Upper lobe of left lung (tissue), 6 donors: ENCODE measurements around the gene HNRNPLL. TPM values are rescaled to one million over a fixed set of nuclear protein-coding genes. Genes with fewer than 3 reads are reported as not detected.

Source experiments
- ATAC-seq, 2 donors: fragments of 200-7000 bp; cut with Tn5 transposase; one replicate each; pipeline ENCODE4 v1.9.1; 2022; ENCODE audit warnings: mild to moderate bottlenecking in 2 of 2, moderate library complexity in 2 of 2; ENCODE audit not compliant: low FRiP score in 2 of 2
- DNase-seq, 2 donors: peaks; one replicate each; pipeline ENCODE4 v3.0.0-alpha.2; 2019 to 2020
- H3K27ac ChIP-seq, 4 donors: fragments of 200-600 bp; sonication (generic); one replicate each; pipeline ENCODE4 v1.5.1; 2016 to 2019
- H3K27me3 ChIP-seq, 4 donors: fragments of 200-600 bp; sonication (generic); one replicate each; pipeline ENCODE4 v1.5.1; 2017 to 2019
- H3K36me3 ChIP-seq, 4 donors: fragments of 200-600 bp; sonication (generic); one replicate each; pipeline ENCODE4 v1.5.1; 2016 to 2019
- H3K4me1 ChIP-seq, 4 donors: fragments of 200-600 bp; sonication (generic); one replicate each; pipeline ENCODE4 v1.5.1; 2018 to 2019
- H3K4me3 ChIP-seq, 4 donors: fragments of 200-600 bp; sonication (generic); one replicate each; pipeline ENCODE4 v1.5.1; 2017 to 2019; ENCODE audit warnings: mild to moderate bottlenecking in 2 of 4, moderate library complexity in 1 of 4
- H3K9me3 ChIP-seq, 4 donors: fragments of 200-600 bp; sonication (generic); one replicate each; pipeline ENCODE4 v1.5.1; 2018 to 2019
- EP300 ChIP-seq, 4 donors: sonication (generic); formaldehyde crosslinking; IDR thresholded peaks; one replicate each; pipeline ENCODE4 v1.5.1; 2017; ENCODE audit warnings: antibody characterized with exemption in 4 of 4, control low read depth in 2 of 4
- POLR2A ChIP-seq, 4 donors: fragments of 450-650 bp; IDR thresholded peaks; one replicate each; pipeline ENCODE4 v1.5.1; 2016 to 2017; ENCODE audit warnings: antibody characterized with exemption in 4 of 4, mild to moderate bottlenecking in 2 of 4
- POLR2AphosphoS5 ChIP-seq, 2 donors: sonication (generic); formaldehyde crosslinking; IDR thresholded peaks; one replicate each; pipeline ENCODE4 v1.5.1; 2017; ENCODE audit warnings: antibody characterized with exemption in 2 of 2
- WGBS, 2 donors: methylation state at CpG; one replicate each; pipeline ENCODE4 v1.1.5; 2017 to 2018; 5-methylcytosine and 5-hydroxymethylcytosine counted together
- total RNA-seq, 6 donors: library from RNA; depleted of rRNA in 4 of 6; stranded (reverse); fragments of >200 nt in 4 of 6; gene quantifications; one replicate each; pipeline versions ENCODE4 v1.1.0 to v1.2.1, GENCODE V29; 2016 to 2021
- TF ChIP-seq, protein P1 (sequence below), 6 experiments: fragments of 450-650 bp in 4 of 6; fragments of 200-600 bp in 2 of 6; sonication (generic) in 2 of 6; IDR thresholded peaks; one replicate each; pipeline ENCODE4 v1.5.1; 2016 to 2019; ENCODE audit warnings: antibody characterized with exemption in 6 of 6
- donor health status: DM: no; HTN: no; CAD: no; lungs with moderate emphysema.
- donor health status: DM: no; HTN: yes; CAD: no; lungs with severe emphysema.

Gene HNRNPLL
- total RNA-seq, 6 donors from 2014 or later, result 41.0 to 71.3 (median 46.2) TPM

GRCh38 chr2:38627391-38627790 is 24.7 kb upstream of the HNRNPLL start:
- Histone ChIP-seq H3K4me3 (no peak overlapping the region), H3K27me3 (no peaks in the 10 kb centered on the region), H3K9me3 (no peaks in the 10 kb centered on the region), H3K36me3 (no peaks in the 10 kb centered on the region), H3K27ac (no peak overlapping the region), H3K4me1 (no peaks in the 10 kb centered on the region)
- no peak for ATAC-seq
- DNase-seq, result no peak
- 76 to 78% methylated on average over 4 of the region's 4 CpGs for WGBS, 2 donors
- TF ChIP-seq POLR2A (IDR thresholded peaks at IDR 0.05), result no peak
- TF ChIP-seq, protein P1, sequence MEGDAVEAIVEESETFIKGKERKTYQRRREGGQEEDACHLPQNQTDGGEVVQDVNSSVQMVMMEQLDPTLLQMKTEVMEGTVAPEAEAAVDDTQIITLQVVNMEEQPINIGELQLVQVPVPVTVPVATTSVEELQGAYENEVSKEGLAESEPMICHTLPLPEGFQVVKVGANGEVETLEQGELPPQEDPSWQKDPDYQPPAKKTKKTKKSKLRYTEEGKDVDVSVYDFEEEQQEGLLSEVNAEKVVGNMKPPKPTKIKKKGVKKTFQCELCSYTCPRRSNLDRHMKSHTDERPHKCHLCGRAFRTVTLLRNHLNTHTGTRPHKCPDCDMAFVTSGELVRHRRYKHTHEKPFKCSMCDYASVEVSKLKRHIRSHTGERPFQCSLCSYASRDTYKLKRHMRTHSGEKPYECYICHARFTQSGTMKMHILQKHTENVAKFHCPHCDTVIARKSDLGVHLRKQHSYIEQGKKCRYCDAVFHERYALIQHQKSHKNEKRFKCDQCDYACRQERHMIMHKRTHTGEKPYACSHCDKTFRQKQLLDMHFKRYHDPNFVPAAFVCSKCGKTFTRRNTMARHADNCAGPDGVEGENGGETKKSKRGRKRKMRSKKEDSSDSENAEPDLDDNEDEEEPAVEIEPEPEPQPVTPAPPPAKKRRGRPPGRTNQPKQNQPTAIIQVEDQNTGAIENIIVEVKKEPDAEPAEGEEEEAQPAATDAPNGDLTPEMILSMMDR (IDR thresholded peaks at IDR 0.05), result no peak

GRCh38 chr2:38626326-38627035 is 23.8 kb upstream of the HNRNPLL start:
- Histone ChIP-seq H3K9me3 (no peaks in the 10 kb centered on the region), H3K36me3 (no peaks in the 10 kb centered on the region), H3K4me1 (no peaks in the 10 kb centered on the region), H3K27me3 (no peaks in the 10 kb centered on the region), H3K27ac (no peak overlapping the region), H3K4me3 (no peak overlapping the region)
- whole genome bisulfite sequencing, 2 donors, result 77 to 82% methylated on average over 7 of the region's 7 CpGs
- TF ChIP-seq POLR2A (IDR thresholded peaks at IDR 0.05) (no peak), EP300 (IDR thresholded peaks at IDR 0.05) (no peak), POLR2AphosphoS5 (IDR thresholded peaks at IDR 0.05) (no peak)
- TF ChIP-seq, protein P1 (IDR thresholded peaks at IDR 0.05), result no peak
- DNase-seq, result no peak
- no peak for ATAC-seq

DNA sequence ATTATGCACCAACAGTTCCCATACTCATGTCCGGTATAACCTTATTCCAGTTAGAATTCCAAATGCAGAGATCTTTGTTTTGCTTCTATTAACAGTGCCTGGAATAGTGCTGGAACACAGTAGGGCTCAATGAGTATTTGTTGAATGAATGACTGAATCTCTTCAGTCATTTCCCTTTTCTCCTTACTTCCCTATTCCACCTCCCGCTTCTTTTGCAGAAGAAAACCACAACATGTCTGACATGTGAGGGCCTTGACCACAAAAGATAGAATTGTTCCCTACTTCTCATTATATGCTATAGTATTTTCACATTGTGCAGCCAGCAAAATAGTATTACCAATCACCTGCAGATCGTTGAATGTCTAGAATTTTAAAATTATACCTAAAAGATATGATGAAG is 19.5 kb upstream of the HNRNPLL start:
- Histone ChIP-seq H3K27me3 (no peaks in the 10 kb centered on the region), H3K4me3 (no peak overlapping the region), H3K27ac (no peak overlapping the region), H3K9me3 (no peaks in the 10 kb centered on the region), H3K4me1 (peaks cover 0 to 17% (median 16%) of the 10 kb centered on the region in 4 donors), H3K36me3 (no peaks in the 10 kb centered on the region)
- TF ChIP-seq, protein P1 (IDR thresholded peaks at IDR 0.05), result no peak
- TF ChIP-seq POLR2A (IDR thresholded peaks at IDR 0.05), result no peak
- TF ChIP-seq POLR2AphosphoS5 (IDR thresholded peaks at IDR 0.05), result no peak
- TF ChIP-seq EP300 (IDR thresholded peaks at IDR 0.05), result no peak
- DNase-seq (peak in 1 of 2 donors; percentile 23), ATAC-seq (peak in 1 of 2 donors; percentile 47)
- WGBS, 2 donors, result 65 to 70% methylated on average over 3 of the region's 3 CpGs

- no peaks in the 10 kb centered on the region for H3K36me3 ChIP-seq
- H3K4me1 ChIP-seq, result peaks cover 0 to 17% (median 16%) of the 10 kb centered on the region in 4 donors
- TF ChIP-seq POLR2A (IDR thresholded peaks at IDR 0.05) (no peak), POLR2AphosphoS5 (IDR thresholded peaks at IDR 0.05) (no peak), EP300 (IDR thresholded peaks at IDR 0.05) (no peak)
- TF ChIP-seq, protein P1 (IDR thresholded peaks at IDR 0.05), result no peak
- no peaks in the 10 kb centered on the region for H3K27me3 ChIP-seq
- DNase-seq (no peak), ATAC-seq (no peak)
- H3K27ac ChIP-seq, result no peak overlapping the region
- H3K4me3 ChIP-seq, result no peak overlapping the region
- H3K9me3 ChIP-seq, result no peaks in the 10 kb centered on the region
These were observed 18.3 kb upstream of the HNRNPLL start for GRCh38 chr2:38621018-38621417.
